LNCaP clone FGC (cell line): ENCODE data around the gene TRIM8.

Source experiments
- DNase-seq: peaks from one replicate; pipeline ENCODE4 v3.0.0-alpha.2; 2011; ENCODE audit warnings: low read depth
- H3K4me3 ChIP-seq: 2 replicates; pipeline ENCODE4 v1.5.1; 2011; ENCODE audit warnings: mild to moderate bottlenecking, low read depth, low read length, control low read depth
- TF ChIP-seq, protein P1 (sequence below): IDR thresholded peaks from 2 replicates; pipeline ENCODE4 v1.5.1; 2012; ENCODE audit warnings: mild to moderate bottlenecking; ENCODE audit not compliant: control insufficient read depth, insufficient read depth; ENCODE audit errors: extremely low read depth

TRIM8 gene

DNA sequence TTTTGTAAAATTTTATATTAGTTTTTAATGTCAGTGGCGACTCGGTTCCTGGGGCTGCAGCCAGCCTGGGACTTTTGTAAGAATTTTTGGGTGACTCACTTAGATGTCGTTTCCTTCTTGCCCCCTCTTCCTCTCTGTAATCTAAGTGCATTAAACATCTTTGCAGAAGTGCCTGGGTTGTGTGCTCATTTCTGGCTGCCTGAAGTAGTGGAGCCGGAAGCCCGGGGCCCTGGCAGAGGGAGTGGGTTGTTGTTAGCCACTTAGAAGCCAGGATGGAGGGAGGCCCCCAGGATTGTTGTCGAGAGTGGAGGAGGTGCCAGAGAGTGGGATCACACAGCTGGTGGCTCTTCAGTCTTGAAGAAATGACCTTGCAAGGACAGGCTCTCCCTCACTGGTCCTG lies 11.0 kb upstream of the TRIM8 start:
- TF ChIP-seq, protein P1, sequence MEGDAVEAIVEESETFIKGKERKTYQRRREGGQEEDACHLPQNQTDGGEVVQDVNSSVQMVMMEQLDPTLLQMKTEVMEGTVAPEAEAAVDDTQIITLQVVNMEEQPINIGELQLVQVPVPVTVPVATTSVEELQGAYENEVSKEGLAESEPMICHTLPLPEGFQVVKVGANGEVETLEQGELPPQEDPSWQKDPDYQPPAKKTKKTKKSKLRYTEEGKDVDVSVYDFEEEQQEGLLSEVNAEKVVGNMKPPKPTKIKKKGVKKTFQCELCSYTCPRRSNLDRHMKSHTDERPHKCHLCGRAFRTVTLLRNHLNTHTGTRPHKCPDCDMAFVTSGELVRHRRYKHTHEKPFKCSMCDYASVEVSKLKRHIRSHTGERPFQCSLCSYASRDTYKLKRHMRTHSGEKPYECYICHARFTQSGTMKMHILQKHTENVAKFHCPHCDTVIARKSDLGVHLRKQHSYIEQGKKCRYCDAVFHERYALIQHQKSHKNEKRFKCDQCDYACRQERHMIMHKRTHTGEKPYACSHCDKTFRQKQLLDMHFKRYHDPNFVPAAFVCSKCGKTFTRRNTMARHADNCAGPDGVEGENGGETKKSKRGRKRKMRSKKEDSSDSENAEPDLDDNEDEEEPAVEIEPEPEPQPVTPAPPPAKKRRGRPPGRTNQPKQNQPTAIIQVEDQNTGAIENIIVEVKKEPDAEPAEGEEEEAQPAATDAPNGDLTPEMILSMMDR = no peak
- no peak for DNase-seq
- no peak overlapping the region for H3K4me3 ChIP-seq

DNA sequence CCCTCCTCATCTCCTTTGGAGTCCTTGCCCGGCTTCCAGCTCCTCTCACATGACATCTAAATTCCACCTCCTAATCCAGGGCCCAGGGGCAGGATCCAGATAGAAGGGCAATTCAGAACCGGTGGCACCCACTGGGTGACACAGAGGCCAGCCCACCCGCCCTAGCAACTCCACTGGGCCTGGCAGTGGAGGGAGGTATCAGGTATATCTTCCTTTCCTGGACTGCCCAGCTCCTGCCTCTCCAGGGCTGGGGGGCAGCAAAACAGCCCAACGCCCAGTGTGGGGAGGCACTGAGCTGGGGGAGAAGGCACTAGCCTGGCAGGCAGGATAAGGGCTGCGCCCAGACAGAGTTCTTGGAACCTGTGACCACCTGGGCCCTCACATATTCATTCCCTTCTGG lies 10.4 kb upstream of the TRIM8 start:
- TF ChIP-seq, protein P1 = no peak
- H3K4me3 ChIP-seq = no peak overlapping the region
- DNase-seq = no peak

DNA sequence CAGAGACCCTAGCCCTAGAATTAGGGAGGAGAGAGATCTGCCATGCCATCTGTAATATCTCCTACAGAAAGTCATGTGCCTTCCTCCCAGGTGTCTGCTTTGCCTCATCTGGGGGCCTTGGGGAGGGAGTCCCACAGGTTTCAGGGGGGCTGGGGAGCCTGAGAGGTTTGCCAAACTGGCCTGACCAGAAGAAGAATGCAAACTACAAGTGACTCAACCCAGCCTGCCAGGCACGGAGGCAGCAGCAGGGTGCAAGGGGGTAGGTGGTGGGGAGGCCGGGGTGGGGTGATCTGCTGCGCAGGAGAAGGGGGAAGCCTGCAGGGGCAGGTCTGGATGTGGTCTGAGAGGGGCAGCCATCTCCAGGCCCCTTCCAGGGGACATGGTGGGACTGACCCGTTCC lies 9.6 kb upstream of the TRIM8 start:
- no peak overlapping the region for H3K4me3 ChIP-seq
- DNase-seq = no peak
- TF ChIP-seq, protein P1 = no peak

DNA sequence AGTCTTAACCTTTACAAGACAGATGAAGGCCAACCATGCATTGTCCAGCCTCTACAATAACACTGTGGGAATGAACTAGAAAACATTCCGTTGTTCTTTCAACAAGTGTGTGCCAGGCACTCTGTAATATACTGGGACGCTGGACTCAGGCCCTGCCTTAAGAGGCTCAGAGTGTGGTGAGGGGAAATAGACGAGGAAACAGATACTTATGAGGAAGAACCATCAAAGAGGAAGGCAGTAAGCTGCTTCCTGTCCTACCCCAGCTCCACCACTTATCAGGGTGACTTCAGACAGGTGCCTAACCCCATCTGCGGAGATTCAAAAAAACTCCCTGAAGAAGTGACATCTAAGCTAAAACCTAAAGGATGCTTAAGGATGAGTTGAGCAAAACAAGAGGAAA lies 8.9 kb upstream of the TRIM8 start:
- TF ChIP-seq, protein P1 = no peak
- DNase-seq = no peak
- no peak overlapping the region for H3K4me3 ChIP-seq

DNA sequence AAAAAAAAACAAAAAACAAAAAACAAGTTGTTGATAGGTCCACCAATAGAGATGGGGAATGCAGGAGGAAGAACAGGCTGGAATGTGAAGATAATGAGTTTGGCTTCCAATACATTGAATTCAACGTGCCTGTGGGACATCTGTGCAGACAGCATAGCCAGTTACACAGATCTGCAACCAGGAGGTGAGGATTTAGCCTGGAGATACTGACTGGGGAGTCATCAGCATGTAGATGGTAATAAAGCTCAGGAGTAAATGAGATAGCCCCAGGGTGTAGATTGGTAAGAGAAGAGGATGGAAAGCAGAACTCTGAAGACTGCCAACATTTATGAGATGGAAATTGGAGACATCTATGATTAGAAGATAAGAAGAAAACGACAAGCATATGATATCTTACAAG lies 4.7 kb upstream of the TRIM8 start:
- DNase-seq = no peak
- no peak overlapping the region for H3K4me3 ChIP-seq
- TF ChIP-seq, protein P1 = no peak

DNA sequence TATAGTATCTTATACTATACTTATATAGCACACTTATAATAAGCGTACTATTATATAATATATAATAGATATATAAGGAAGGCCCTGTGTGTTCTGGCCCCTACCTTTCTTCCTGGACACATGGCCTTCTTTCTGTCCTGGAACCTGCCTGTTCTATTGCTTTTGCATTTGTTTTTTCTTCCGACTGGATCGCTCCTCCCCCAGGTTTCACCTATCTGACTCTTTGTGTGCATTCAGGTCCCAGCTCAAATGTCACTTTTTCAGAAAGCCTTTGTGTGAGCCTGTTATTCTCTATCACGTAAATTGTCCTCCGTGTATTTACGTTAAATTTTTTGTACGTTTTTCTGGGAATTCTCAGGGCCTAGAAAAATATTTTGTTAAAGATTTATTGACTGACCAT lies 2.9 kb upstream of the TRIM8 start:
- H3K4me3 ChIP-seq = peak overlapping the region; percentile 78
- TF ChIP-seq, protein P1 = no peak
- DNase-seq = no peak

DNA sequence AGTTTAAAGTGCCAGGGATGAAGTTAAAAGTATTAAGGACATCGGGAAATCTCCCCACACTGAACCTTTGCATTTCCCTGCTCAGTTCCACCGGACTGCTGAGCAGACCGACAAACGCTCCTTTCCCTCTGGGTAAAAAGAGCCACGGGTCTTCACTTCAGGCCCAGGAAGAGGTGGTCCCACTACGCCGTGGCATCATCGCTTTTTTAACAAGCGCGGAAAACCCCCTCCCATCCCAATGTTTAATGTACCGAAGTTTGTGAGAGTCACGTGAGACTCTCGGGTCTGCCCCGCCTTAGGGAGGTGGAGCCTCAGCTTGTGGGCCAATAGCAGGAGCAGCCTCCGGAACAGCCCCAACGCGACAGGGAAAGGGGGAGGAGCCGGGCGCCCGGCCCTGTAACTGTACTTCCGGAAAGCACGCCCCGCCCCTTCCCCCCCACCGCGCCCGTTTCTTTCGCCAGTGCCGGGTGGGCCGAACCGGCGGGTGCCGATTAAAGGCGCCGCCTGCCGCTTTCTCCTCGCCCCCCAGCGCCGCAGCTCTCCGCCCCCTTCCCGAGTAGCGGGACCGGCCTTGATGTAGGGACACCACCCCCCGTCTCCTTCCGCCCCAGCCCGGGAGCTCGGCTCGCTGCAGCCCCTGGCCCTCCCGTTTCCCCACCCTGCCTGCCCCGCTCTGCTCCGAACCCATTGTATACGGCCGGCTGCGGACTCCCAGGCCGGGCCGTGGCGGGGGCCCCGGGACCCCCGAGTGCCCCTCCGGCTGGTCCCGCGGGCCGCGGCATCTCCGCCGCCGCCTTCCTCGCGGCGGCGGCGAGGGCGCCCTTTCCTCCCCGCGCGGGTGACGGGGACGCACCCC lies 2.2 kb upstream of the TRIM8 start:
- H3K4me3 ChIP-seq = peak overlapping the region; percentile 78
- peak; percentile 90 for DNase-seq
- TF ChIP-seq, protein P1 = no peak
